Caco-2 (cell line): ENCODE data around the gene FBXO31. TPM values are rescaled to one million over a fixed set of nuclear protein-coding genes. Genes with fewer than 3 reads are reported as not detected.

Experiments
- BruUV-seq: library from RNA; stranded (reverse); fragments of 400-500 nt; replicated peaks from 2 replicates; lab custom pipeline; 2021; lab: Mats Ljungman, UMichigan
- CTCF ChIA-PET: fragments of 300-600 bp; sonication (Branson Sonifier 250); formaldehyde crosslinking; loops from one replicate; lab custom pipeline; 2022; ENCODE audit warnings: antibody characterized with exemption; lab: Charles Lee
- POLR2A ChIA-PET: fragments of 300-600 bp; sonication (Branson Sonifier 250); formaldehyde crosslinking; loops from one replicate; lab custom pipeline; 2022; ENCODE audit warnings: antibody characterized with exemption; lab: Charles Lee
- DNase-seq, 2 experiments: peaks; one replicate each; pipeline versions ENCODE4 v3.0.0 to v3.0.0-alpha.2; 2020 to 2022
- H3K27me3 ChIP-seq: replicated peaks from 2 replicates; pipeline ENCODE4 v1.6.0; 2011; ENCODE audit warnings: low read length; ENCODE audit not compliant: control insufficient read depth, insufficient read depth
- H3K36me3 ChIP-seq: 2 replicates; pipeline ENCODE4 v1.5.1; 2011; ENCODE audit warnings: low read length; ENCODE audit not compliant: control insufficient read depth, insufficient read depth
- H3K4me1 ChIP-seq: fragments of 250-450 bp; sonication (Bioruptor Pico); 2 replicates; pipeline ENCODE4 v1.5.1; 2020; ENCODE audit warnings: mild to moderate bottlenecking
- H3K4me3 ChIP-seq: 2 replicates; pipeline ENCODE4 v1.5.1; 2011; ENCODE audit warnings: low read depth, mild to moderate bottlenecking, control low read depth, low read length
- H3K9me3 ChIP-seq: fragments of 250-450 bp; sonication (Bioruptor Pico); 2 replicates; pipeline ENCODE4 v1.5.1; 2020; ENCODE audit warnings: mild to moderate bottlenecking, moderate library complexity
- H3K27ac Mint-ChIP-seq: one replicate; pipeline ENCODE4 v1.8.0; 2022; ENCODE audit warnings: mixed read lengths; ENCODE audit not compliant: unreplicated experiment
- H3K27me3 Mint-ChIP-seq: one replicate; pipeline ENCODE4 v1.8.0; 2022; ENCODE audit warnings: mixed read lengths; ENCODE audit not compliant: insufficient read depth, unreplicated experiment
- H3K36me3 Mint-ChIP-seq: one replicate; pipeline ENCODE4 v1.8.0; 2022; ENCODE audit warnings: mild to moderate bottlenecking, mixed read lengths; ENCODE audit not compliant: insufficient read depth, unreplicated experiment
- H3K4me1 Mint-ChIP-seq: one replicate; pipeline ENCODE4 v1.8.0; 2022; ENCODE audit warnings: low read depth, mixed read lengths; ENCODE audit not compliant: unreplicated experiment
- H3K4me3 Mint-ChIP-seq: one replicate; pipeline ENCODE4 v1.8.0; 2022; ENCODE audit warnings: mild to moderate bottlenecking, moderate library complexity, mixed read lengths; ENCODE audit not compliant: unreplicated experiment
- H3K9me3 Mint-ChIP-seq: one replicate; pipeline ENCODE4 v1.8.0; 2022; ENCODE audit warnings: mixed read lengths; ENCODE audit not compliant: unreplicated experiment
- intact Hi-C: fragments of 100-400 bp; cut with micrococcal nuclease; formaldehyde crosslinking; loops from one replicate; pipeline ENCODE4 v1.10.0; 2022; ENCODE audit not compliant: unreplicated experiment
- total RNA-seq: library from RNA; stranded (reverse); gene quantifications from 2 replicates; pipeline ENCODE4 v1.2.3, GENCODE V29; 2022
- TF ChIP-seq, protein P1 (sequence below), 2 experiments: fragments of 200-600 bp in 1 of 2; IDR thresholded peaks; 1 replicate in 1 of 2; 2 replicates in 1 of 2; pipeline versions ENCODE4 v1.5.1 to v1.8.0; 2011 to 2022; ENCODE audit warnings: antibody characterized with exemption in 1 of 2, control low read depth in 1 of 2, inconsistent platforms in 1 of 2, low read depth in 1 of 2, low read length in 1 of 2, mild to moderate bottlenecking in 1 of 2, moderate library complexity in 1 of 2; ENCODE audit not compliant: insufficient read depth in 1 of 2, severe bottlenecking in 1 of 2, unreplicated experiment in 1 of 2

Gene FBXO31
- total RNA-seq, 1 experiment from 2014 or later, result 55.6 TPM

DNA sequence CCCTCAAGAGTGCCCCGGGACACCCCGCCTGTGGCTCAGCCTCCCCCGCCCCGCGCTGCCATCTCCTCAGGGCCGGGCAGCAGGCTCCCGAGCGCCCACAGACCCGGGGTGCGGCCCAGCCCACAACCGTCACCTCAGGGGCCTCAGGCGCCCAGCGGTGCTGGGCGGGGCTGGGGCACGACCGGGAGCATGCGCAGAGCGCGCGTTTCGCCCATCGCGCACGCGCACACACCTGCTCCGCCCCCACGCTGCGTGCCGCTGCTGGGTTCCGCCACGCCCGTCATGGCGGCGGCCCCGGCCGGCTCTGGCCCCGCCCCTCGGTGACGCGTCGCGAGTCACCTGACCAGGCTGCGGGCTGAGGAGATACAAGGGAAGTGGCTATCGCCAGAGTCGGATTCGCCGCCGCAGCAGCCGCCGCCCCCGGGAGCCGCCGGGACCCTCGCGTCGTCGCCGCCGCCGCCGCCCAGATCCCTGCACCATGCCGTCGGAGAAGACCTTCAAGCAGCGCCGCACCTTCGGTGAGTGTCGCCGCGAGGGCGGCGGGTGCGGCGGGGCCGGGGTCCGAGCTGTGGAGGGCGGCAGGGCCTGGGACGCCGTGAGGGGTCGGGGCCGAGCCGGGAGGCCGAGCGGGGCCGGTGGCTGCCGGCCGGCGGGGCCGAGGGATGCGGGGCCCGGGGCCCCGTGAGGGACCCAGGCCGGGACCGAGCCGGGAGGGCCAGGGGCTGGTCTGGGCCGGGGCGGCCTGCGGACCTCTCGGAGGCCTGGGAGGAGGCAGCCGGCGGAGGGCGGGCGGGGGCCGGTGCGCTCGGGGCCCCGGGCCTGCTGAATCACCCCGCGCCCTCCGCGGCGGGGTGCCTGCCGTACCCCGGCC lies 8.6 kb upstream of the FBXO31 start, which contains the start of gene MAP1LC3B:
Gene MAP1LC3B, plus strand, starts transcription at position 387 of the 871 bp plus-strand sequence. Its CDS starts 92 bp downstream, at position 479.
- Histone ChIP-seq H3K4me1 (peaks cover 25% of the 10 kb centered on the region), H3K4me3 (peak within 1 kb of the TSS; percentile 81), H3K27me3 (no peaks in the 10 kb centered on the region), H3K9me3 (no peaks in the 10 kb centered on the region), H3K36me3 (no peaks in the 10 kb centered on the region)
- Mint-ChIP-seq H3K4me1 (peaks cover 39% of the 10 kb centered on the region), H3K36me3 (peaks cover 51% of the 10 kb centered on the region), H3K27ac (peak within 1 kb of the TSS; percentile 95), H3K27me3 (no peaks in the 10 kb centered on the region), H3K9me3 (no peaks in the 10 kb centered on the region), H3K4me3 (peak within 1 kb of the TSS; percentile 87)
- CTCF ChIA-PET, result interaction anchor here (0.9 to 1.7 kb wide), 3 partner anchors 8 to 69 kb away, joined by 3 to 6 read pairs (median 4); partner anchors contain the start of gene FBXO31
- peak; percentile 96 to 100 for DNase-seq
- no TSS peak for BruUV-seq
- intact Hi-C loops, result loop anchor here (1.0 to 5.0 kb wide), 4 partner anchors 8 to 480 kb away; partner anchors contain the start of gene ZCCHC14
- POLR2A ChIA-PET, result interaction anchor here (1.0 kb wide), 1 partner anchor 9 kb away, joined by 8 read pairs; the partner anchor contains the start of gene FBXO31
- TF ChIP-seq, protein P1, sequence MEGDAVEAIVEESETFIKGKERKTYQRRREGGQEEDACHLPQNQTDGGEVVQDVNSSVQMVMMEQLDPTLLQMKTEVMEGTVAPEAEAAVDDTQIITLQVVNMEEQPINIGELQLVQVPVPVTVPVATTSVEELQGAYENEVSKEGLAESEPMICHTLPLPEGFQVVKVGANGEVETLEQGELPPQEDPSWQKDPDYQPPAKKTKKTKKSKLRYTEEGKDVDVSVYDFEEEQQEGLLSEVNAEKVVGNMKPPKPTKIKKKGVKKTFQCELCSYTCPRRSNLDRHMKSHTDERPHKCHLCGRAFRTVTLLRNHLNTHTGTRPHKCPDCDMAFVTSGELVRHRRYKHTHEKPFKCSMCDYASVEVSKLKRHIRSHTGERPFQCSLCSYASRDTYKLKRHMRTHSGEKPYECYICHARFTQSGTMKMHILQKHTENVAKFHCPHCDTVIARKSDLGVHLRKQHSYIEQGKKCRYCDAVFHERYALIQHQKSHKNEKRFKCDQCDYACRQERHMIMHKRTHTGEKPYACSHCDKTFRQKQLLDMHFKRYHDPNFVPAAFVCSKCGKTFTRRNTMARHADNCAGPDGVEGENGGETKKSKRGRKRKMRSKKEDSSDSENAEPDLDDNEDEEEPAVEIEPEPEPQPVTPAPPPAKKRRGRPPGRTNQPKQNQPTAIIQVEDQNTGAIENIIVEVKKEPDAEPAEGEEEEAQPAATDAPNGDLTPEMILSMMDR (IDR thresholded peaks at IDR 0.05; ENCODE audit: insufficient read depth in 1 of 2, low read depth in 1 of 2, low read length in 1 of 2, severe bottlenecking in 1 of 2, unreplicated experiment in 1 of 2), result no peak

DNA sequence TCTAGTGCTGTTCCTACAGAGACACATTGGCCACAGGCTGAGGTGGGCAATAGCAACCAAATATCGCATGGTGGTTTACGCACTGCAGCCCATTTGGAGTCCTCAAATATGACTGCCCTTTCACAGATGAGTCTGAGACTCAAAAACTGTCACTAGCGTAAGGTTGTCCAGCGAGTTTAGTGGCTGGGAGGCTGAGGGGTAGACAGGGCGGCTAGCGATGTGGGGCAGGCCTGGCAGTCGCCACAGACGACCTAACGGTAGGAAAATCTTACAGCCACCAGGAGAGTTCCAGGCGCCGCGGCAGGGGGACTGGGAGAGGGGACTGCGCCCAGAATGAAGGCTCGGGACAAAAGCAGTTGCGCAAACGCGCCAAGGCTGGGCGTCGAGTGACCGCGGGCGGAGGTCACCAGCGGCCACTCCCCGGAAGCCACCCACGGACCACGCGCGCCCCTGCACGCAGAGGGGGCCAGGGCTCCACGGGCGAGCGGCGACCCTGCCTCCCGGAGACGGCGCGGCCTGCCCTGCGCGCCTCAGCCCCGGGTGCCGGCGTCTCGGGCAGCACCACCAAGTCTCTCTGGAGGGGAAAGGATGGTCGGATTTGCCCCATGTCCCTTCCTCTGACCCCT lies 7.9 kb upstream of the FBXO31 start:
- Mint-ChIP-seq H3K4me3 (peak overlapping the region; percentile 87), H3K4me1 (peaks cover 46% of the 10 kb centered on the region), H3K36me3 (peaks cover 51% of the 10 kb centered on the region), H3K9me3 (no peaks in the 10 kb centered on the region), H3K27ac (peak overlapping the region; percentile 95), H3K27me3 (no peaks in the 10 kb centered on the region)
- BruUV-seq, result TSS peak; percentile 82
- no peaks in the 10 kb centered on the region for H3K36me3 ChIP-seq
- no peaks in the 10 kb centered on the region for H3K27me3 ChIP-seq
- no peaks in the 10 kb centered on the region for H3K9me3 ChIP-seq
- TF ChIP-seq, protein P1 (IDR thresholded peaks at IDR 0.05; ENCODE audit: insufficient read depth in 1 of 2, low read depth in 1 of 2, low read length in 1 of 2, severe bottlenecking in 1 of 2, unreplicated experiment in 1 of 2), result no peak
- H3K4me3 ChIP-seq, result peak overlapping the region; percentile 51
- ChIA-PET POLR2A (no interaction called here), CTCF (no interaction called here)
- intact Hi-C loops, result loop anchor here (5.0 kb wide), 3 partner anchors 101 to 481 kb away; partner anchors contain the start of gene ZCCHC14
- peaks cover 26% of the 10 kb centered on the region for H3K4me1 ChIP-seq
- peak; percentile 71 to 77 for DNase-seq
